NCI-H1092 treated with DMSO at 0.1 percent for 48 hours (cell line): ENCODE measurements around the gene MAN1B1.
"Not testable (repeated sequence)": the region's sequence is repeated elsewhere in the genome, so short reads cannot be mapped to it uniquely, and the experiment has no call there.

ENCODE experiments used
- DNase-seq: peaks from one replicate; lab custom pipeline; 2025; lab: John Stamatoyannopoulos, UW

The MAN1B1 gene

DNA sequence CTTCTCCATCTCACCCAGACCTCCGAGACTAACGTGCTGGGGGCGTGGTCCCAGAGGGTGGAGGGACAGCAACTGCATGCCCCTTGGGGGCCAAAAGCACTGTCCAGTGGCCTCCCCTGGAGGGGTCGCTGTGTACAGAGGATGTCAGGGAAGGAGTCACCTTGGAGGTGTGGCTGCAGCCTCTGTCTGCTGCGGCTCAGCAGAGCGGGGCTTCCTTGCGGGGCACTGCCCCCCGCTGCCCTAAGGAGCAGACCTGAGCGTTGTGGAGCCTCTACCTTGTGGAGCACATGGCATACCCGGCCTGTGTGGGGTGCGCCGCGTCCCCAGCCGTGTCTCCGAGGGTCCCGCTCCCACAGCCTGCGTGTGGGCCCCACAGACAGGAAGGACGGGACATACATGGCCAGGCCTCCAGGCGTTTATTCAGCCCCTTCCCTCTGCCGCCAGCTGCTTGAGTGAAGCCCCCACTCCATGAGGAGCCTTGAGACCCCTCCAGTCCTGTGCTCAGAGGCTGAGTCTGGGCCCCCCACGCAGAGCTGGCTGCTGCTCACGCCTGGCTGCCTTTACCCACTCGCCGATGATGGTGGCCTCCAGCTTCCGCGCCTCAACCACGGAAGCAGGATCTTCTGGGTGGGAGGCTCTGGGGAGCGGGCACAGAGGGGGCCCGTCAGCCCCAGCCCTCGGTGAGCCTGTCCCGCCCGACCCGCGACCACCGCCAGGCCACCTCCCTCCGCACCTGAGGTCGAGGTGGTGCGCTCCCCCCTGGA is 23.5 kb downstream of the MAN1B1 start:
- DNase-seq, result no peak

DNA sequence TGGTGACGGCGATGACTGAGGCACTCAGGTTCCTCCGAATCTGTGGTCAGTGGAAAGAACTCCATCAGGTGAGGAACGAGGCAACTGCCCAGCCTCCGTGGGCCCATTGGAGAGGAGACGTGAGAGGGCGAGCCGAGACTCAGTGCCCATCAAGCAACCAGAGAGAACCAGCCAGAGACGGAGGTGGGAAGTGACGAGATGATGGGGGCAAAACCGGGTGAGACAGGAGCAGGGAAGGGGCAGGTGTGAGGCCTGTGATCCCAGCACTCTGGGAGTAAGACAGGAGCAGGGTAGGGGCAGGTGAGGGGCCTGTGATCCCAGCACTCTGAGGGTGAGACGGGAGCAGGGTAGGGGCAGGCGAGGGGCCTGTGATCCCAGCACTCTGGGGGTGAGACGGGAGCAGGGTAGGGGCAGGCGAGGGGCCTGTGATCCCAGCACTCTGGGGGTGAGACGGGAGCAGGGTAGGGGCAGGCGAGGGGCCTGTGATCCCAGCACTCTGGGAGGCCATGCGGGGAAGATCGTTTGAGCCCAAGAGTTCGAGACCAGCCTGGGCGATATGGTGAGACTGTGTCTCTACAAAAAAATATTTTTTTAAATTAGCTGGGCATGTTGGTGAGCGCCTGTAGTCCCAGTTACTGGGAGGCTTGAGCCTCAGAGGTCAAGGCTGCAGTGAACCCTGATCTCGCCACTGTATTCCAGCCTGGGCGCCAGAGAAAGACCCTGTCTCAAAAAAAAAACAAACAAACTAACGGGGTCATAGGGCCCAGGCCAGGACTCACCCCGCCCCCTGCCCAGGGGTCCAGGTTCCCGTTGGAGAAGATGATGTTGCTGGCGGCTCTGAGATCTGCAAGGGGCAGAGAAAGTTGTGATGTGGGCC is 24.4 kb downstream of the MAN1B1 start:
- no peak for DNase-seq

DNA sequence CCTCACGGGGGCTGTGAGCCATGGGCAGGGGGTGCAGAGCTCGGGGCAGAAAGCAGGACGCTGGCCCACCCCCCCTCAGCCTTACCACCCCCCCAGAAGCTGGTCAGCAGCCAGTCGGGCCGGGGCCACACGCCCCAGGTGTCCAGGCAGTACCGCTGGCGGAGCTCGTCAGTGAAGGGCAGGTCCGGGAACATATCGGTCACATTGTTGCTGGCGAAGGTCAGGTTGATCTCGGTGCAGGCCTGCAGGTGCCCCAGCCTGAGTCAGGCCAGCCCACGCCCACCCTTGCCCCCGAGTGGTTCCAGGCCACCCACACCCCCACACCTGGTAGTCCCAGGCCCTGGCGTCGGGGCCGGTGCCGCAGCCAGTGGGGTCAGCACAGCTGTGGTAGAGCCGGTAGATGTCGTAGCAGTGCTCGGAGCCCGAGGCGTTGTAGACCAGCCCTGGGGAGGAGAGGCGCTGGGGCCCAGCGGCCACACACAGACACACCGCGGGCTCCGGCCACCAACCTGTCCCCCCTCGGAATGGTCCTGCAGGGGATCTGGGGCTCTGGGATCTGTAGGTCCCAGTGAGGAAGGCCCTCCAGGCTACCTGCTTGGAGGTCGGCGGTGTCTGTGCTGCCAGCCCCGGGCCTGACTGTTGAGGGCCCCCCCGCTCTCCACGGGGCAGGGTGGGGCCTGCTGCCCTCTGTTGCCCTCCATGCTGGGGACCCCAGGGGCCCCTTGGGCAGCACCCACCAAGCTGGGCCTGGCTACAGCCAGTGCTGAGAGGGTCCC is 25.2 kb downstream of the MAN1B1 start:
- DNase-seq, result no peak

DNA sequence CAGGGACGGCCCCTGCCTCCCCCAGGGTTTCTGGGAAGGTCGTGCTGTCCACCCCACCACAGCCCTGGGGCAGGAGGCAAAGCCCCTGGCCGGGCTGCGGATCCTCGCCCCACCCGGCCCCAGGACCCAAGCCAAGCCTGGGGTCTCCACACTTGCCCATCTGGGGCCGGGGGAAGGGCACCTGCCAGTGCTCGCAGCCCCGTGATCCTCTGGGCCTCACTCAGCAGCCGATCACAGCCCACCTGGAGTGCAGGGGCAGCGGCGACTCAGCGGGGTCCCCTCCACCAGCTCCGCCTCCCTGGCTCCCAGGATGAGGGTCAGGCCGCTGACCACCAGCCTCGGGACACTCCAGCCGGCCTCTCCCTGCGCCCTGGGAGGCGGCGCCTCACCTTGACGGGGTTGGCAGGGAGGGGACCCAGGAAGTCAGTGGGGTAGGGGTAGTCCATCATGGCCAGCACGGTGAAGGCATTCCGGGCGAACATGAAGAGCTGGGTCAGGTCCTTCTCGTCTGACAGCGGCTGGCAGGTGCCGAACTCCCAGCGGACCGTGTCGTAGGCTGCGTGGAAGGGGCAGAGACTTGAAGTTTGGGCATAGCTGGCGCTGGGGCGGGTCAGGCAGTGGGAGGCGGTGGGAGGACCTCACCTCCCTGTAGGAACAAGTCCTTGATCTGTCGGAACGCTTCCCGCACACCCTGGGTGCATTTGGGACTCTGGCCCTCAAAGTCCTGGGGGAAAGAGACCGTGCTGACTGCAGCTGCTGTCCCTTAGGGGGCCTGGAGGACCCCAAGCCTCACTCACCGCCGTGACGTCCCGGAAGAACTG is 26.0 kb downstream of the MAN1B1 start:
- no peak for DNase-seq

DNA sequence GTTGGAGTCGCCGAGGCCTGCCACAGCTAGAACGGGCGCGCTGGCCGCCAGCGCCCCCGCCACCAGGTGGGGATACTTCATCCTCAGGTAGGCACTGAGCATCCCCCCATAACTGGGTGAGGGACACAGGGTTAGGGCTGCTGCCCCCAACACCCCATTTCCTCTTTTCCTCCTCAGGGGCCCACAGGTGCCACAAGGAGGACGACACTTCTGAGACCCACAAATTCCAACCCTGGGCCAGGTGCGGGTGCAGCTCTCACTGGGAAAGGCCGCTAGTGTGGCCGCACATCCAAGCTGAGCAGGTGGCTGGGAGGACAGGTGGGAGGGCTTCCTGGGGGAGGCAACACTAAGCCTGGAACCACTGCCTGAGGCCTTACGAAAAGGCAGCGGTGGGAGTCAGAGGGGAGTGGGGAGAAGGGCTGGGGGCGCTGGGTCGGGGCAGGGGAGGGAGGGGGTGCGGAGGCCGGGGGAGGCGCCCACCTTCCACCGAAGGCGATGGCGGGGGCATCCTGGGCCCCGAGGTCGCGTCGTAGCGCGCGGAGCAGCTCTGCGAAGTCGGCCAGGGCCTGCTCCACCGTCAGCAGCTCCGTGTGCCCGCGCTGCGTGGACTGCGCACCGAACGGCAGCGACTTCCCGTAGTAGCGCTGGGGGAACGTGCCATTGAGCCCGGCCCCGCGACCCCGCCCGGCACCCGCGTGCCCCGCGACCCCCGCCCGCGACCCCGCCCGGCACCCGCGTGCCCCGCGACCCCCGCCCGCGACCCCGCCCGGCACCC is 26.8 kb downstream of the MAN1B1 start:
- DNase-seq, result no peak

DNA sequence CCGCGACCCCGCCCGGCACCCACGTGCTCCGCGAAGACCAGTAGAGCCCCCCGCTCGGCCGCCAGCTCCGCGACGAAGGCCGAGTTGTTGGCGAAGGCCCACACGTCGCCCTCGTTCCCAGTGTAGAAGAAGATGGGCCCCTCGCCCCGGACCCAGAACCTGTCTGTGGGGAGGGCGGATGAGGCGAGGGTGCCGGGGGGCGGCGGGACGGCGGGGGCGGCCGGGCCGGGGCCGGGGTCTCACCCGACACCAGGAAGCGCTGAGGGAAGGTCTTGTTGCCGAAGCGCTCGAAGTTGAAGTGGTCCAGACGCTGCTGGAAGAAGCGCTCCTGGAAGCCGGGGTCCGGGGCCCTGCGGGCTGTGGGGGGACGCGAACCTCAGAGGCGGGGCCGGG is 27.4 kb downstream of the MAN1B1 start:
- DNase-seq, result no peak

DNA sequence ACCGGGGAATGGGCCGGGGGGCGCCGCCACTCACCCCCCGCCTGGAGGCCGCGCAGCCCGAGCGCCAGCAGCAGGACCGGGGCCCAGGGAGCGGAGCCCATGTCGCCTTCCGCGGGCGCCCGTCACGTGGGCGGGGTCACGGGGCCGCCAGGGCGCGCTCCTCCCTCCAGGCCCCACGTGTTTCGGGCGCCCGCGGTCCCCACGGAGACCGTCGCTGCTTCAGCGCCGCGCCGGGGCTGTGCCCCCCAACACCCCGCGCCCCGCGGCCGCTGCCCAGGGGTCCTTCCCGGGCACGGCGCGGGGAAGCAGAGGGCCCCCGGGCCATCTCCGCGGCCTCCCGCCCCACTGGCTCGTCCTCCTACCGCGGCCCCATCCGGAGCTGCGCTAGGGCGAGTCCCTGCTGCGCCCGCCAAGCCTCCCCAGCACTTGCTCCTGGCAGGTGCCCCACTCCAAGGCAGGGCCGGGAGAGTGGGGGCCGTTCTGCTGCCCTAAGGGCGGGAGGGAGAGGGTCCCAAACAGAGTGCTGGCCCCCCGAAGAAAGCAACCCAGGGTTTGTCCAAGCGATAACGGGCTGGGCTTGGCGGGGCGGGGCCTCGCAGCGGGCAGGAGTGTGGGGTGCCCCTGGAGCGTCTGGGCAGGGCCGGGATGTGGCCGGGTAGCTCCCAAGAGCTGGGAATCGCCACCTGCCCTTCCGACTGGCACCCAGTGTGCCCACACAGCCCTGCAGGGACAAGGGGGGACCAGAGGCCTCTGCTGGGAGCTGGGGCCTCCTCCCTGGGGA is 28.0 kb downstream of the MAN1B1 start, which contains the start of gene DPP7:
DPP7 (minus strand) TSS at position 121 of the 781 bp plus-strand sequence; CDS start at position 101, 20 bp downstream.
- peak; percentile 17 for DNase-seq

DNA sequence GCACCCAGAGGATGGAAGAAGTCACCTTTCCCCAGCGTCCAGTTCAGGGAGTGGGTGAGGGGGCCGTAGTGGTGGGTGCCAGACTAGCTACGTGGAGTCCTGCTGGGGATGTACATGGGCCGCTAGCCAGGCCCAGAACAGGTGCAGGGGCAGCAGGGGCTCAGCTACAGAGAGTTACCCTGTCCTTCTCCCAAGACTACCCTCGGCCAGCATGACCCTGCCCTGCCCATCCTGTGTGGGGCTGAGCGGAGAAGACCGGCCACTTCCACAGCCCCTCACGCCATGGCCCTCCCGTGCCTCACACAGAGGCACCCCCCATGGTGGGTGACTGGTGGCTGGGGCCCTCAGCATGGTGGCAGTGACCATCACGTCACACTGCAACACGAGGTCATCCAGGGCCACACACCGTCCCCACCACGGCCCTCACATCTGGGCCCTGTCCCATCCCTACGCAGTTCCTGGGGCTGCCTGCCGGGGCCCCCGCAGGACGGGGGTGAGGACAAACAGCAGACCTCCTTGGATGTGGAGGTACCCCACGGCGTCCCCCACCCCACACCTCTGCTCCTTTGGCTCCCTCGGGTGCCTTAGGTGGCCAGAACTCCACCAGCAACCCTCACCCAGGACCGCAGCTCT is 28.7 kb downstream of the MAN1B1 start:
- no peak for DNase-seq

DNA sequence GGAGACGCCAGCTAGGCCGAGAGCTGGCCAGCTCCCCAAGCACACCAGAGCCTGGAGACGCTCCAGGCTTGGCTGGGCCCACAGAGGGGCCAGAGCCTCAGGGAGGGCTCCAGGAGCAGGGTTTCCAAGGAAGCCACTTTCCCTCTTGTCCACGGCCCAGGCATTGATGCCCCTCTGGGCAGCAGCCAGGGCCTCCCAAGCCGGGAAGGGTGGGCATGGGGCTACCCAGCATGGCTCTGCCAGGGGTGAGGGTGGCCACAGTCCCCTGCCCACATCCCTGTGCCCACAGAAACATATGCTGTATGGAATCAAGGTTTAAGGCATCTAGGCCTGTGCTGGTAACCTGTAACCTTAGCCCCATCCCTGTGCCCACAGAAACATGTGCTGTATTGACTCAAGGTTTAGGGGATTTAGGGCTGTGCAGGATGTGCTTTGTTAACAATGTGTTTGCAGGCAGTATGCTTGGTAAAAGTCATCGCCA is 29.3 kb downstream of the MAN1B1 start:
- no peak for DNase-seq

DNA sequence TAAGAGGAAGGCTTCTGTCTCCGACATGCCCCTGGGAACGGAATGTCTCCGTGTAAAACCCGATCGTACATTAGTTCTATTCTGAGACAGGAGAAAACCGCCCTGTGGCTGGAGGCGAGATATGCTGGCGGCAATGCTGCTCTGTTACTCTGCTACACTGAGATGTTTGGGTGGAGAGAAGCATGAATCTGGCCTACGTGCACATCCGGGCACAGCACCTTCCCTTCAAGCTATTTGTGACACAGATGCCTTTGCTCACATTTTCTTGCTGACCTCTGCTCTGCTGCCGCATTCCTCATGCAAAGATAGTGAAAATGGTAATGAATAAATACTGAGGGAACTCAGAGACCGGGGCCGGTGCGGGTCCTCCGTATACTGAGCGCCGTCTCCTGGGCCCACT is 29.9 kb downstream of the MAN1B1 start:
- no peak for DNase-seq

DNA sequence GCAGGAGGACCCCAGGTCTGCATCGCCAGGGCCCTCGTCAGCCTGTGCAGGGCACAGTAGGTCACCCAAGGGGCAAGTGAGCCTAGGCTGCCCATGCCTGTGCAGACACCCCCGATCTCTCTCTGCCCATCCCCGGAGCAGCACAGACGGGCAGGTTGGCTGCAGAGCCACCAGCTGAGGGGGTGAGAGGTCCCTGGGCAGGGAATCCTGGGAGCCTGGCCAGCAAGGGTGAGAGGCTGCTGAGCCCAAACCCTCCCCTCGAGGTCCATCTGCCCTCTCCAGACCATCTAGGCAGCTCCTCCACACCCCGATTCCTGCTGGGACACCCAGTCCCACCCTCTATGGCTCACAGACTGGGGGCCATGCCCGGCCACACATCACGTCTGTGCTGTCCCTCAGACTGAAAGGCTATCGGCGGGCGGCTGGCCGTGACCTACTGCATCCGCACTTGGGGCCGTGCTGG is 30.5 kb downstream of the MAN1B1 start:
- no peak for DNase-seq

DNA sequence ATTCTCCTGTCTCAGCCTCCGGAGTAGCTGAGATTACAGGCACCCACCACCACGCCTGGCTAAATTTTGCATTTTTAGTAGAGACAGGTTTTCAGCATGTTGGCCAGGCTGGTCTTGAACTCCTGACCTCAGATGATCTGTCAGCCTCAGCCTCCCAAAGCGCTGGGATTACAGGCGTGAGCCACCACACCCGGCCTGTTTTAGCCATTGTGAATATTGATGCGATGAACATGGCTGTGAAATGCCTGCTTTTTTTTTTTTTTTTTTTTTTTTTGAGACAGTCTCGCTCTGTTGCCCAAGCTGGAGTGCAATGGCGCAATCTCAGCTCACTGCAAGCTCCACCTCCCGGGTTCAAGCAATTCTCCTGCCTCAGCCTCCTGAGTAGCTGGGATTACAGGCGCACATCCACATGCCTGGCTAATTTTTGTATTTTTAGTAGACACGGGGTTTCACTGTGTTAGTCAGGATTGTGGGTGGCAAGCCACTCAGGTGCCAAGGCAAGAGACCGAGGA is 31.4 kb downstream of the MAN1B1 start:
- not testable (repeated sequence) for DNase-seq

DNA sequence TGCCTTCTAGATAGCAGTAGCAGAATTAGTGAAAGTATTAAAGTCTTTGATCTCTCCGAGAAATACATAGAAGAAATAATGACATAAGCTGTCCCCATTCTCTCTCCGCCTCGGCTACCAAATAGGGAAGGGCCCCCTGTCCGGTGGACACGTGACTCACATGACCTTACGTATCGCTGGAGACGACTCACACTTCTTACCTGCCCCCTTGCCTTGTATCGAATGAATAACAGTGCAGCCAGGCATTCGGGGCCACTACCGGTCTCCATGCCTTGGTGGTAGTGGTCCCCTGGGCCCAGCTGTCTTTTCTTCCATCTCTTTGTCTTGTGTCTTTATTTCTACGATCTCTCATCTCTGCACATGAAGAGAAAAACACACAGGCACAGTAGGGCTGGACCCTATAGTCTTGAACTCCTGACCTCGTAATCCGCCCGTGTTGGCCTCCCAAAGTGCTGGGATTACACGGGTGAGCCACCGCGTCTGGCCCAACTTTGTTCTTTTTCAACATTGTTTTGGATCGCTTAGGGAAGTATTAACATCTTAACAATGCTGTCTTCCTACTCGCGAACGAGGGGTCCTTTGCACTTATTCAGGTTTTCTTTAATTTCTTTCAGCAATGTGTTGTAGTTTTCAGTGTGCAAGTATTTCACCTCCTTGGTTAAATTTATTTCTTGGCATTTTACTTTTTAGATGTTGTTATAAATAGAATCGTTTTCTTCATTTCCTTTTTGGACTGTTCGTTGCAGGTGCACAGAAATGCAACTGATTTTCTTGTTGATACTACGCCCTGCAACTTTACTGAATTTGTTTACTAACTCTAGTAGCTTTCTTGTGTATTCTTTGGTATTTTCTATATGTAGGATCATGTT is 35.4 kb downstream of the MAN1B1 start:
- not testable (repeated sequence) for DNase-seq

DNA sequence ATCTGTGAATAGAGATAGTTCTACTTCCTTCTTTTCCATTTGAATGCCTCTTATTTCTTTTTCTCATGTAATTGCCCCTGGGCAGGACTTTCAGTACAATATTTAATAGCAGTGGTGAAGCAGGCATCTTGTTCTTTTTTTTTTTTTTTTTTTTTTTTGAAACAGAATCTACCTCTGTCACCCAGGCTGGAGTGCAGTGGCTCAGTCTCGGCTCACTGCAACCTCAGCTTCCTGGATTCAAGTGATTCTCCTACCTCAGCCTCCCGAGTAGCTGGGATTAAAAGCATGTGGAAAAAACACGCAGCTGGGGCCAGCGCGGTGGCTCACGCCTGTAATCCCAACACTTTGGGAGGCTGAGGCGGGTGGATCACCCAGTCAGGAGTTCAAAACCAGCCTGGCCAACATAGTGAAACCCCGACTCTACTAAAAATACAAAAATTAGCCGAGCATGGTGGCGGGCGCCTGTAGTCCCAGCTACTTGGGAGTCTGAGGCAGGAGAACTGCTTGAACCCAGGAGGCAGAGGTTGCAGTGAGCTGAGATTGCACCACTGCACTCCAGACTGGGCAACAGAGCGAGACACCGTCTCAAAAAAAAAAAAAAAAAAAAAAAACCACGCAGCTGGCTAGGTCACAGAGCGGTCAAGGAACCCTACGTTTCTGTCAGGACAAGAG is 36.1 kb downstream of the MAN1B1 start:
- DNase-seq, result not testable (repeated sequence)

DNA sequence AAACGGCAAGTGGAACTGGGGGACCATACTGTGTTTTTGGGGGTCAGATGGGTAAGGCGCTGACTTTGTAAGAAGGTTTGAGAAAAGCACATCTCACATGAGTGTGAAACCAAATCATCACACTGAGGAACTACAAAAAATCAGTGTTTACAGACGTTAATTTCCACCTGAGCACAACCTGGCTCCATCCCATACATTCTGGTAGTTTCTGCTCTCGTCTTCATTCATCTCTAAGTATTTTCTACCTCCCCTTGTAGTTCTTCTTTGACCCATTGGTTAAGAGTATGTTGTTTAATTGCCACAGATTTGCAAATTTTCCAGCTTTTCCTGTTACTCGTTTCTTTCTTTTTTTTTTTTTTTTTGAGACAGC is 36.7 kb downstream of the MAN1B1 start:
- DNase-seq, result no peak

DNA sequence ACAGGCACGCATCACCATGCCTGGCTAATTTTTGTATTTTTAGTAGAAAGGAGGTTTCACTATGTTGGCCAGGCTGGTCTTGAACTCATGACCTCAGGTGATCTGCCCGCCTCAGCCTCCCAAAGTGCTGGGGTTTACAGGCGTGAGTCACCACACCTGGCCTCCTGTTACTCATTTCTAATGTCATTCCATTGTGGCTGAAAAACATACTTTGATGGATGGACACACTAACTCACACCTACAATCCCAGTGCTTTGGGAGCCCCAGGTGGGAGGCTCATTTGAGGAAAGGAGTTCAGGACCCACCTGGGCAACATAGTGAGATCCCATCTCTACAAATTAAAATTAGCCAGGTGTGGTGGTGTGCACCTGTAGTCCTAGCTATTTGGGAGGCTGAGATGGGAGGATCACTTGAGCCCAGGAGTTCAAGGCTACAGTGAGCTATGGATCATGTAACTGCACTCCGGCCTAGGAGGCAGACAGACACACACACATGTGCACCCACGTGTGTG is 37.2 kb downstream of the MAN1B1 start:
- DNase-seq, result not testable (repeated sequence)

DNA sequence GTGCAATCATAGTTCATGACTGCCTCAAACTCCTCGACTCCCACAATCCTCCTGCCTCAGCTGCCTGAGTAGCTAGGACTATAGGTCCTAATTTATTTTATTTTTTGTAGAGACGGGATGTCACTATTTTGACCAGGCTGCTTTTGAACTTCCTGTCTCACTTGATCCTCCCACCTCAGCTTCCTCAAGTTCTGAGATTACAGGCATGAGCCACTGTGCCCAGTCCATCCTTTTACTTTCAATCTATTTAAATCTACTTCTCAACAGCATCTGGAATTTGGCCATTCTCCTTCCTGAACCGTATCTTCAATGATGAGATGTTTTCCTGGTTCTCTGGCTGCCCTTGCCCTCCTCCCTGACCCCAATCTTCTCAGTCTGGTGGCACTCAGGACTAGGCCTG is 40.0 kb downstream of the MAN1B1 start:
- DNase-seq, result no peak
